ENCODE data around the gene SRP54. TPM values are rescaled to one million over a fixed set of nuclear protein-coding genes. Genes with fewer than 3 reads are reported as not detected.
A peak's percentile ranks its signal among the peaks of the same experiment; 100 is the strongest.

Gene SRP54
- total and polyA plus RNA-seq, 2 of the 13 experiments (the other 11 are each of a cell fraction or from before 2014, with no cell fraction given) = 42.2 to 207 TPM

DNA sequence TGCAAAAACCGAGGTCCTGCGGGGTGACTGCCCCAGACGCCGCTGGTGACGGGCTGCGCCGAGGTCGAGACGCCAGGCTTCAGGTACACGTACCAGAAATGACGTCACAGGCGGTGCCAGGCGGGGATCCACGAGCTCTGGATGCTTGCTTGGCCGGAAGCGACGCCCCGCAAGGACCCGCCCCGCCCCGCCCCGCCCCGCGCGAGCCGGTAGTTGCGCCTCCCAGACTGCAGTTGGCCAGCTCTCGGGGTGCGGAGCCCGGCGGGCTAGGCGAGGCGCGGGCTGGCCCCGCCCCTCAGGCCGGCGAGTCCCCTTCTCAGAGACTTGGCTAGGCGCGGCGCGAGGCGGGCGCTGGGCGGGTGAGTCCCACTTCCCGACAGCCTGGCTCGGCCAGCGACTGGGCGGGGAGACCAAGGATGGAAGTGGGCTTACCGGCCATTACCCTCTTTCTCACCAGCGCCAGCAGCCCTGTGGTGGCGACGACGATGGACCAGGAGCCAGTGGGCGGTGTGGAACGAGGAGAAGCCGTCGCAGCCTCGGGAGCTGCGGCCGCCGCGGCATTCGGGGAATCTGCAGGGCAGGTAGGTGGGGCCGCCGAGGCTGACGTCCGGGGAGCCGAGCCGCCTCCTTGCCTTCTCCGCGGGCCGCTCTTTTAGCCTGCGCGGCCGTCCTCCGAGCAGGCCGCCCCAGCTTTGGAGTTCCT lies 63.4 kb downstream of the SRP54 start, which contains the start of gene FAM177A1 (continued):
- TF ChIP-seq, protein P1, sequence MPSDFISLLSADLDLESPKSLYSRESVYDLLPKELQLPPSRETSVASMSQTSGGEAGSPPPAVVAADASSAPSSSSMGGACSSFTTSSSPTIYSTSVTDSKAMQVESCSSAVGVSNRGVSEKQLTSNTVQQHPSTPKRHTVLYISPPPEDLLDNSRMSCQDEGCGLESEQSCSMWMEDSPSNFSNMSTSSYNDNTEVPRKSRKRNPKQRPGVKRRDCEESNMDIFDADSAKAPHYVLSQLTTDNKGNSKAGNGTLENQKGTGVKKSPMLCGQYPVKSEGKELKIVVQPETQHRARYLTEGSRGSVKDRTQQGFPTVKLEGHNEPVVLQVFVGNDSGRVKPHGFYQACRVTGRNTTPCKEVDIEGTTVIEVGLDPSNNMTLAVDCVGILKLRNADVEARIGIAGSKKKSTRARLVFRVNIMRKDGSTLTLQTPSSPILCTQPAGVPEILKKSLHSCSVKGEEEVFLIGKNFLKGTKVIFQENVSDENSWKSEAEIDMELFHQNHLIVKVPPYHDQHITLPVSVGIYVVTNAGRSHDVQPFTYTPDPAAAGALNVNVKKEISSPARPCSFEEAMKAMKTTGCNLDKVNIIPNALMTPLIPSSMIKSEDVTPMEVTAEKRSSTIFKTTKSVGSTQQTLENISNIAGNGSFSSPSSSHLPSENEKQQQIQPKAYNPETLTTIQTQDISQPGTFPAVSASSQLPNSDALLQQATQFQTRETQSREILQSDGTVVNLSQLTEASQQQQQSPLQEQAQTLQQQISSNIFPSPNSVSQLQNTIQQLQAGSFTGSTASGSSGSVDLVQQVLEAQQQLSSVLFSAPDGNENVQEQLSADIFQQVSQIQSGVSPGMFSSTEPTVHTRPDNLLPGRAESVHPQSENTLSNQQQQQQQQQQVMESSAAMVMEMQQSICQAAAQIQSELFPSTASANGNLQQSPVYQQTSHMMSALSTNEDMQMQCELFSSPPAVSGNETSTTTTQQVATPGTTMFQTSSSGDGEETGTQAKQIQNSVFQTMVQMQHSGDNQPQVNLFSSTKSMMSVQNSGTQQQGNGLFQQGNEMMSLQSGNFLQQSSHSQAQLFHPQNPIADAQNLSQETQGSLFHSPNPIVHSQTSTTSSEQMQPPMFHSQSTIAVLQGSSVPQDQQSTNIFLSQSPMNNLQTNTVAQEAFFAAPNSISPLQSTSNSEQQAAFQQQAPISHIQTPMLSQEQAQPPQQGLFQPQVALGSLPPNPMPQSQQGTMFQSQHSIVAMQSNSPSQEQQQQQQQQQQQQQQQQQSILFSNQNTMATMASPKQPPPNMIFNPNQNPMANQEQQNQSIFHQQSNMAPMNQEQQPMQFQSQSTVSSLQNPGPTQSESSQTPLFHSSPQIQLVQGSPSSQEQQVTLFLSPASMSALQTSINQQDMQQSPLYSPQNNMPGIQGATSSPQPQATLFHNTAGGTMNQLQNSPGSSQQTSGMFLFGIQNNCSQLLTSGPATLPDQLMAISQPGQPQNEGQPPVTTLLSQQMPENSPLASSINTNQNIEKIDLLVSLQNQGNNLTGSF (CRISPR knock-in tag; IDR thresholded peaks at IDR 0.05) = peak; percentile 89
- TF ChIP-seq, protein P2, sequence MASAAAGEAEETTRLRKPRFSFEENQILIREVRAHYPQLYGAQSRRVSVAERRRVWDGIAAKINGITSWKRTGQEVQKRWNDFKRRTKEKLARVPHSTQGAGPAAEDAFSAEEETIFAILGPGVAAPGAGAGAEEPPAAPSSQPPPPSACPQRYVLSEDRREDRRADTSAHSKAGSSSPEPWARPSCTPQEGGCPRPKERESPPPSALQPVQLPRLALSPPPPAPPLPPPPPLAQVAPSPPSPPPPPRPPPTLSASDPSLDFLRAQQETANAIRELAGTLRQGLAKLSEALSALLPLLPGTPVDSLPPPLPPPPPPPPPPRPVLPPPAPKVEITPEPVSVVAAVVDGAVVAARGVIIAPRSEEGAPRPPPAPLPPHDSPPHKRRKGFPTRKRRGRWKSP (CRISPR knock-in tag; IDR thresholded peaks at IDR 0.05) = peak; percentile 99
- TF ChIP-seq KDM5A (IDR thresholded peaks at IDR 0.05; ENCODE audit: borderline replicate concordance, low read length) = peak; percentile 83; the same call in 1 of the 2 replicates
- TF ChIP-seq SCMH1 (CRISPR knock-in tag; IDR thresholded peaks at IDR 0.05; ENCODE audit: borderline replicate concordance) = no peak
- TF ChIP-seq, protein P3, sequence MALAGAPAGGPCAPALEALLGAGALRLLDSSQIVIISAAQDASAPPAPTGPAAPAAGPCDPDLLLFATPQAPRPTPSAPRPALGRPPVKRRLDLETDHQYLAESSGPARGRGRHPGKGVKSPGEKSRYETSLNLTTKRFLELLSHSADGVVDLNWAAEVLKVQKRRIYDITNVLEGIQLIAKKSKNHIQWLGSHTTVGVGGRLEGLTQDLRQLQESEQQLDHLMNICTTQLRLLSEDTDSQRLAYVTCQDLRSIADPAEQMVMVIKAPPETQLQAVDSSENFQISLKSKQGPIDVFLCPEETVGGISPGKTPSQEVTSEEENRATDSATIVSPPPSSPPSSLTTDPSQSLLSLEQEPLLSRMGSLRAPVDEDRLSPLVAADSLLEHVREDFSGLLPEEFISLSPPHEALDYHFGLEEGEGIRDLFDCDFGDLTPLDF (CRISPR knock-in tag; IDR thresholded peaks at IDR 0.05) = peak; percentile 92
- TF ChIP-seq ZNF264 (CRISPR knock-in tag; IDR thresholded peaks at IDR 0.05) = peak; percentile 82
- TF ChIP-seq ZNF160 (CRISPR knock-in tag; IDR thresholded peaks at IDR 0.05) = peak; percentile 72; the same call in 1 of the 2 replicates
- peak; percentile 100 for TF ChIP-seq ZNF772 (CRISPR knock-in tag; IDR thresholded peaks at IDR 0.05)
- peak; percentile 78 for TF ChIP-seq ELF1 (CRISPR knock-in tag; IDR thresholded peaks at IDR 0.05)
- no peak; the same call in 1 of the 2 replicates for TF ChIP-seq TIGD3 (CRISPR knock-in tag; IDR thresholded peaks at IDR 0.05; ENCODE audit: borderline replicate concordance)
- TF ChIP-seq NFE2L2 (IDR thresholded peaks at IDR 0.05; ENCODE audit: low read length) = no peak
- peak; percentile 96 for TF ChIP-seq ZNF18 (CRISPR knock-in tag; IDR thresholded peaks at IDR 0.05; ENCODE audit: insufficient replicate concordance)
- TF ChIP-seq FOXA3 (CRISPR knock-in tag; IDR thresholded peaks at IDR 0.05) = peak; percentile 73
- no peak for TF ChIP-seq GTF2F1 (IDR thresholded peaks at IDR 0.05; ENCODE audit: low read length)
- TF ChIP-seq ZSCAN29 (CRISPR knock-in tag; conservative IDR thresholded peaks at IDR 0.05) = no peak
- peak; percentile 80; the same call in 1 of the 2 replicates for TF ChIP-seq ZNF263 (CRISPR knock-in tag; IDR thresholded peaks at IDR 0.05)
- TF ChIP-seq ZNF713 (CRISPR knock-in tag; IDR thresholded peaks at IDR 0.05) = no peak
- peak; percentile 73 for TF ChIP-seq RELA (CRISPR knock-in tag; IDR thresholded peaks at IDR 0.05)
- TF ChIP-seq CBX5 (CRISPR knock-in tag; IDR thresholded peaks at IDR 0.05; ENCODE audit: borderline replicate concordance) = peak; percentile 57
- peak; percentile 97 for TF ChIP-seq BRCA1 (CRISPR knock-in tag; IDR thresholded peaks at IDR 0.05)
